ENCODE measurements around the gene ZEB2.

ZEB2 gene

GRCh38 chr2:144477281-144477956 is 42.5 kb downstream of the ZEB2 start:
- H3K4me3 ChIP-seq (ENCODE audit: low read length): no peak overlapping the region
- TF ChIP-seq CTCF (conservative IDR thresholded peaks at IDR 0.05; ENCODE audit: low read length): no peak
- peak; percentile 64 for DNase-seq (ENCODE audit: low read depth)

GRCh38 chr2:144476682-144477081 is 43.2 kb downstream of the ZEB2 start:
- TF ChIP-seq CTCF (conservative IDR thresholded peaks at IDR 0.05; ENCODE audit: low read length): no peak
- no peak for DNase-seq (ENCODE audit: low read depth)
- no peak overlapping the region for H3K4me3 ChIP-seq (ENCODE audit: low read length)

GRCh38 chr2:144475569-144476275 is 44.2 kb downstream of the ZEB2 start:
- no peak for DNase-seq (ENCODE audit: low read depth)
- no peak for TF ChIP-seq CTCF (conservative IDR thresholded peaks at IDR 0.05; ENCODE audit: low read length)

GRCh38 chr2:144475044-144475443 is 44.9 kb downstream of the ZEB2 start:
- DNase-seq (ENCODE audit: low read depth): no peak
- no peak overlapping the region for H3K4me3 ChIP-seq (ENCODE audit: low read length)
- TF ChIP-seq CTCF (conservative IDR thresholded peaks at IDR 0.05; ENCODE audit: low read length): no peak

More at GRCh38 chr2:144475569-144476275, 44.2 kb downstream of the ZEB2 start:
- H3K4me3 ChIP-seq (ENCODE audit: low read length): no peak overlapping the region

- no peak for DNase-seq (ENCODE audit: low read depth)
- TF ChIP-seq CTCF (conservative IDR thresholded peaks at IDR 0.05; ENCODE audit: low read length): no peak
- H3K4me3 ChIP-seq (ENCODE audit: low read length): no peak overlapping the region
Measured at GRCh38 chr2:144474017-144474416, 45.9 kb downstream of the ZEB2 start.

- no peak for DNase-seq (ENCODE audit: low read depth)
Measured at GRCh38 chr2:144472911-144473310, 47.0 kb downstream of the ZEB2 start.

More at GRCh38 chr2:144472911-144473310, 47.0 kb downstream of the ZEB2 start:
- TF ChIP-seq CTCF (conservative IDR thresholded peaks at IDR 0.05; ENCODE audit: low read length): no peak
- H3K4me3 ChIP-seq (ENCODE audit: low read length): no peak overlapping the region

Measured in AG10803 (cell line).